Left forelimb (tissue), 1 donor: ENCODE results near the gene CHD8.
"Not testable (repeated sequence)": the region's sequence is repeated elsewhere in the genome, so short reads cannot be mapped to it uniquely, and the experiment has no call there.

Experiments
- DNase-seq: peaks from one replicate; pipeline ENCODE4 v3.0.0-alpha.2; 2018; ENCODE audit warnings: low spot score

CHD8 gene, protein sequence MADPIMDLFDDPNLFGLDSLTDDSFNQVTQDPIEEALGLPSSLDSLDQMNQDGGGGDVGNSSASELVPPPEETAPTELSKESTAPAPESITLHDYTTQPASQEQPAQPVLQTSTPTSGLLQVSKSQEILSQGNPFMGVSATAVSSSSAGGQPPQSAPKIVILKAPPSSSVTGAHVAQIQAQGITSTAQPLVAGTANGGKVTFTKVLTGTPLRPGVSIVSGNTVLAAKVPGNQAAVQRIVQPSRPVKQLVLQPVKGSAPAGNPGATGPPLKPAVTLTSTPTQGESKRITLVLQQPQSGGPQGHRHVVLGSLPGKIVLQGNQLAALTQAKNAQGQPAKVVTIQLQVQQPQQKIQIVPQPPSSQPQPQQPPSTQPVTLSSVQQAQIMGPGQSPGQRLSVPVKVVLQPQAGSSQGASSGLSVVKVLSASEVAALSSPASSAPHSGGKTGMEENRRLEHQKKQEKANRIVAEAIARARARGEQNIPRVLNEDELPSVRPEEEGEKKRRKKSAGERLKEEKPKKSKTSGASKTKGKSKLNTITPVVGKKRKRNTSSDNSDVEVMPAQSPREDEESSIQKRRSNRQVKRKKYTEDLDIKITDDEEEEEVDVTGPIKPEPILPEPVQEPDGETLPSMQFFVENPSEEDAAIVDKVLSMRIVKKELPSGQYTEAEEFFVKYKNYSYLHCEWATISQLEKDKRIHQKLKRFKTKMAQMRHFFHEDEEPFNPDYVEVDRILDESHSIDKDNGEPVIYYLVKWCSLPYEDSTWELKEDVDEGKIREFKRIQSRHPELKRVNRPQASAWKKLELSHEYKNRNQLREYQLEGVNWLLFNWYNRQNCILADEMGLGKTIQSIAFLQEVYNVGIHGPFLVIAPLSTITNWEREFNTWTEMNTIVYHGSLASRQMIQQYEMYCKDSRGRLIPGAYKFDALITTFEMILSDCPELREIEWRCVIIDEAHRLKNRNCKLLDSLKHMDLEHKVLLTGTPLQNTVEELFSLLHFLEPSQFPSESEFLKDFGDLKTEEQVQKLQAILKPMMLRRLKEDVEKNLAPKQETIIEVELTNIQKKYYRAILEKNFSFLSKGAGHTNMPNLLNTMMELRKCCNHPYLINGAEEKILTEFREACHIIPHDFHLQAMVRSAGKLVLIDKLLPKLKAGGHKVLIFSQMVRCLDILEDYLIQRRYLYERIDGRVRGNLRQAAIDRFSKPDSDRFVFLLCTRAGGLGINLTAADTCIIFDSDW (N-terminal part only)

DNA sequence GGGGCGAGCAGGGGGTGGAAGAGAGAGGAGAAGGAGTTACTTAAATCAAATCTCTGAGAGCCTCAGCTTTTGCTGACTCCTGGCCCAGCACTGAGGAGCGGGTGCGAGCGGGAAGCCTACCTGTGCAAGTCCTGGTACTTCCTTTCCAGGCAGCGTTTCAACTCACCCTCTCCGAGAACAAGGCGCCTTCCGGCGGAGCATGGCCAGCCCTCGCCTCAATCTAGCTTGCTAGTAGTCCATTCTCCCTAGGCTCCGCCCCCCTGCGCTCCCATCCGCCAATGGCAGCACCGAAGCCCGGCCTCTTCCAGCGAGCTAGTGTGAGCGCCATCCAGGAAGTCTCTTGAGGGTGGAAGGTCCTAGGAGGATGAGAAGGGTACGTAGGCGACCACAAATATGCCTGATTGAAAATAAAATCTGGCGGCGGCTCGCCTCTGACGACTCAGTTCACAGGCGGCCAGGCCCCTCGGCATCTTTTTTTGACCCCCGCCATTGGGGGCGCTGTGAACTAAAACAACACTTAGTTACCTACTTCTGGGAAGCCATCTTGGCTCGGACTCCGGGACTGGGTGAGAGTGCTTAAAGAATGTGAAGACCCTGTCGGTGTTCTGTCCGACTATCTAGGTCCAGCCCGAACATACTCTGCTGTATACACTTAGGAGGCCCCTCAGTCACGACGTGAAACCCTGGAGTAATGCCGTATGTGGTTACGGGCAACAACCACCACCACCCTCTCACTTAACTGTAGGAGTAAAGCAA lies at the start of gene CHD8:
Gene CHD8, minus strand, starts transcription at position 212 of the 756 bp plus-strand sequence. CDS start 24,480 bp downstream, outside the sequence.
- DNase-seq = peak; percentile 98

GRCh38 chr14:21505012-21505553 lies 49.2 kb upstream of the CHD8 start:
- no peak for DNase-seq

DNA sequence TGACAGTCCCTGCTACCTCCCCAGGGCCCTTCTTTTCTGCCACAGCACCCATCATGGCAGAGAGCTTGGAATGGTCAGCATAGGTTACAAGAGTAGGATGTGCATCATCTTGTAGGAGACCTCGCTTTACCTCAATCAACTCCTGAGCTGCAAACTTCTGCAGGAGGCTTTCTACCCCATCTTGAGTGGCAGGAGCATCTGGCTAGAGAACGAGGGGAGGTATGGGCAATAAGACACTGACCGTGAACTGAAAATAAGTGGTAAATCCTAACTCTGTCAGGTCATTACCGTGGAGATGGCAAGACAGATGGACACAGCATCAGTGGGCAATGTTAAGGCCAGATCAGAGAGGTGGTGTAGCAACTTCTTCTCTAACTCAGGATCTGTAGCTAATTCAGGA lies 47.5 kb upstream of the CHD8 start:
- no peak for DNase-seq

- DNase-seq = no peak
These were observed 45.6 kb upstream of the CHD8 start for GRCh38 chr14:21501568-21501967.

GRCh38 chr14:21498540-21499526 lies 42.9 kb upstream of the CHD8 start:
- DNase-seq = no peak

DNA sequence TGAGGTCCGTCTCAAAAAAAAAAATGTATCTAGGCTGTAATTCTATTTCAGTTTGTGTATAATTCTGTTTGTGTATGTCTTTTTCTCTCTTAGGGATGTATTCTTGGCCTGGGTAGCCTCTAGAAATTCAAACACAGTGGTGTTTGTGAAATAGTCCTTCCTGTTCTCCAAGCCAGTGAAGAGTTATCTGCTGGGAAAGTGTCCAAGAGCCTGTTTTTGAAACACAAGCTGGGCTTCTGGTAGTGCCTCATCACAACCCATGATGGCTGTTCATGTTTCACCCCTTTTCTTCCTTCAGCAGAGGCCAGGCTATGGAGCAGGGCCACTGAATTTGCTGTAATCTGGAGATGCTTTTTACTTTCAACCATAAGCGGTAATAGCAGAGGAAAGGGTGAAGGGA lies 40.5 kb upstream of the CHD8 start:
- DNase-seq = no peak

- DNase-seq = no peak
These were observed 39.2 kb upstream of the CHD8 start for GRCh38 chr14:21494902-21495762.

GRCh38 chr14:21486640-21487087 lies 30.7 kb upstream of the CHD8 start:
- no peak for DNase-seq

DNA sequence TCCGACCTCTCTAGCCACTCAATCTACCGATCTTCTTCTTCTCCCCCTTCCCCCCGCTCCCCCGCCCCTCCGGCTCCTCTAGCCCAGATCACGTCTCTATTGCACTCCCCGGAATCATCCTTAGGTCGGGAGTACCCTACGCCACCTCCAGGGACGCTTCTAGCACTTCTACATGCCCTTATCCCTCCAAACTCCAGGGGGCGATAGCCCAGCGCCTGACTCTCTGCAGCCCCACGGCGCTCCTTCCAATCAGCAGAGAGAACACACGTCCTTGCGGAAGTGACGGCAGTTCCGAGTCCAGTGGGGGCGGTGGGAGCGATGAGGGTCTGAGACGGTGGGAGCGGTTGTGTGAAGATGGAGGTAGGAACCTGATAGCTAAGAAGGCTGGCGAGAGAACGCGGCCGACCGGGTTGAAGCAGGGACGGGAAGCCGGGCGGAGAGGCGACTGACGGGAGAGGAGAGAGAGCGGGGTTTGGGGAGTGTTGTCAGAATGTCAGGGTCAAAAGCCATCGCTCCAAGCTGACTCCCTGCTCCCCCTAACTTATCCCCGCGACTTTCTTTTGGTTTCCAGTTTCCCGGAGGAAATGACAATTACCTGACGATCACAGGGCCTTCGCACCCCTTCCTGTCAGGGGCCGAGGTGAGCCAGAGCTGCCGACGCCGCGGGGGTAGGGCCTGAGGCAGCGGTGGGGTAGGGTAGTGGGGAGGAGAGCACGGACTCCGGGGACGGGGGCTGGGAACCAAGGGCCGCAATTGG lies 21.2 kb upstream of the CHD8 start, which contains the start of the genes RAB2B and TOX4:
Gene RAB2B, minus strand, starts transcription at position 35 of the 757 bp plus-strand sequence. CDS start 87 bp downstream, outside the sequence.
Gene TOX4, plus strand, starts transcription at position 271 of the 757 bp plus-strand sequence. Its CDS starts 84 bp downstream, at position 355.
- DNase-seq = peak; percentile 98

DNA sequence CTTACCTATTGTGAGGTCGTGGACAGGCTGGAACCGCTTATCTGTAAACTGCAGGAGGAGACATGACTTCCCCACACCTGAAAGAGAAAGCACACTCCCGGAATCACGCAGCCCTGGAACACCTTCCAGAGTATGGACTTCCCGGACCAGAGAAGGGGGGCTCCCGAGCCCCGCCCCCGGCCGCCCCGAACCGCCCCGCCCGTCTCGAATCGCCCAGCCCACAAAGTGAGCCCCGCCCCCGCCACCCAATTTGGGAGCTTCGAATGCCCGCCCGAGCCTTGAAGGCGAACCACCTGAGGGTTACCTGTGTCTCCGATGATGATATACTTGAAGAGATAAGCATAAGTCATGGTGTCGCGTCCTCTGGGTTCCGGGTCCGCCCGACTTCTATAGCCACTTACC lies 20.6 kb upstream of the CHD8 start:
- DNase-seq = no peak

DNA sequence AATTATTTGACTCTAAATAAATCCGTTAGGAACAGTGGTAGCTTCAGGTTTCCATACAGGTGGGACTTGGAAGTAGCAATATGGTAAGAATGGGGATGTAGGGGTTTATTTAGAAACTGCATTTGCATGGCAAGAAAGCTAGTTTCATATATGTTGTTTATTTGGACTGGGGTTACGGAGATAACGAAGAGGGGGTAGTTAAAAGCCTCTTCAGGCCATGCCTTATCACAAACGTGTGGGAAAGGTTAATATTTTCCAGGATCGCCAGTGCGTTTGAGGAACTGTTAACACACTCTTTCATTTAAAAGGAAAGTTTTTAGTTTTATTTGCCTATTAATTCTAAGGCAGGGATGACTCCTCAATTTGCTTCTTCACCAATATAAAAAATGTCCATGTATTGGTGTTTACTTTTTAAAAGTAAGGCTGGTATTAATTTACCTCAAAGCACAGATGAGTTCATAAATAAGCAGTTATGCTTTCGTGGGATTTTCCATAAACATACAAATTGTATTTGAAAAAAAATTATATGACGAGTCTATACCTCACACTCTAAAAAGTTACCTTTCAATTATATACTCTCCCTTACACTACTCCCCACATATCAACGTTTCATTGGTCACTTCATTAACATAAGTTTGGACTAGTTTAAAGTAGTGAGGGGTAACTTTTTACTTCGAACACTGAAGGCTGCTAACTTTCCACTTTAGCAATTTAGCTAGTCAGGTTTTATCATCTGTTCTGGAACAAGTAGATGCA lies 20.0 kb upstream of the CHD8 start:
- DNase-seq = no peak

GRCh38 chr14:21467616-21468015 lies 11.7 kb upstream of the CHD8 start:
- DNase-seq = no peak

- no peak for DNase-seq
These were observed 371 bp downstream of the CHD8 start for GRCh38 chr14:21455592-21455911.

- no peak for DNase-seq
These were observed 929 bp downstream of the CHD8 start for GRCh38 chr14:21454843-21455544.

DNA sequence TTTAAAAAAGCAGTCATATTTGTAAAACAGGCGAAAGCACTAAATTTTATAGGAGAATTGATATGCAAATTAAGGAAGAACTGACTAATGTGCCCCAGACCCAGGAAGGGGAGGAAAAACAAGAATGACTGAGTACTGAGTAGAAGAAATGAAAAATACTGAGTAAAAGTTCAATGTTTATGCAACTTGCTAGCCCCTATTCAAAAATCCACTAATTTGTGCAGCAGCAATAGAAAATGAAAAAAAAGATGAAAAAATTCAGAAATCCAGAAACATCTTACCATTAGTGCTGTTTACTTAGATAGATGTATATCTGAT lies 6.1 kb downstream of the CHD8 start:
- no peak for DNase-seq

DNA sequence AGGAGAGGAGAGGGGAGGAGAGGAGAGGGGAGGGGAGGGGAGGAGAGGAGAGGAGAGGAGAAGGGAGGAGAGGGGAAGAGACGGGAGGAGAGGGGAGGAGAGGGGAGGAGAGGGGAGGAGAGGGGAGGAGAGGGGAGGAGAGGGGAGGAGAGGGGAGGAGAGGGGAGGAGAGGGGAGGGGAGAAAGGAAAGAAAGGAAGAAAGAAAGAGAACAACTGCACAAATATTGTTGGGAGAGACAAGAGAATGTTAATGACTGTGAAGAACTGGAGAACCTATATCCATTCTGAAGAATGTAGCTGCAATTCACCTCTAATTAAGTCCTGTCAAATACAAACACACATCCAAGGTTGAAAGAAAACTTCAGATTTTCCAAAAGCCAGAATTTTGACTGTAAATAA lies 13.3 kb downstream of the CHD8 start:
- not testable (repeated sequence) for DNase-seq

- no peak for DNase-seq
These were observed 15.1 kb downstream of the CHD8 start for GRCh38 chr14:21440859-21441258.
